Activated T-cell treated with anti-CD3 and anti-CD28 coated beads, Interleukin-2, amount 50 U/mL, for 4 hours (primary cell): ENCODE results near the gene CD300LB. TPM values are rescaled to one million over a fixed set of nuclear protein-coding genes. Genes with fewer than 3 reads are reported as not detected.
"Not testable (repeated sequence)": the region's sequence is repeated elsewhere in the genome, so short reads cannot be mapped to it uniquely, and the experiment has no call there.

ENCODE experiments used
- ATAC-seq, 2 donors: fragments of 200-7000 bp; cut with Tn5 transposase; one replicate each; pipeline ENCODE4 v1.10.0; 2021
- DNase-seq: peaks from one replicate; pipeline ENCODE4 v3.0.0-alpha.2; 2020
- H3K27me3 Mint-ChIP-seq: one replicate; pipeline ENCODE4 v1.8.0; 2021; ENCODE audit warnings: low read depth, mixed read lengths
- H3K36me3 Mint-ChIP-seq: one replicate; pipeline ENCODE4 v1.8.0; 2022; ENCODE audit warnings: mixed read lengths; ENCODE audit not compliant: insufficient read depth
- H3K4me1 Mint-ChIP-seq: one replicate; pipeline ENCODE4 v1.8.0; 2021; ENCODE audit warnings: low read depth, mixed read lengths
- H3K4me3 Mint-ChIP-seq: one replicate; pipeline ENCODE4 v1.8.0; 2021; ENCODE audit warnings: mild to moderate bottlenecking, moderate library complexity, mixed read lengths
- H3K9me3 Mint-ChIP-seq: one replicate; pipeline ENCODE4 v1.8.0; 2021; ENCODE audit warnings: mixed read lengths
- total RNA-seq, 3 donors: library from RNA; stranded (reverse); gene quantifications; one replicate each; pipeline ENCODE4 v1.2.1, GENCODE V29; 2021

CD300LB gene
- total RNA-seq: not detected

DNA sequence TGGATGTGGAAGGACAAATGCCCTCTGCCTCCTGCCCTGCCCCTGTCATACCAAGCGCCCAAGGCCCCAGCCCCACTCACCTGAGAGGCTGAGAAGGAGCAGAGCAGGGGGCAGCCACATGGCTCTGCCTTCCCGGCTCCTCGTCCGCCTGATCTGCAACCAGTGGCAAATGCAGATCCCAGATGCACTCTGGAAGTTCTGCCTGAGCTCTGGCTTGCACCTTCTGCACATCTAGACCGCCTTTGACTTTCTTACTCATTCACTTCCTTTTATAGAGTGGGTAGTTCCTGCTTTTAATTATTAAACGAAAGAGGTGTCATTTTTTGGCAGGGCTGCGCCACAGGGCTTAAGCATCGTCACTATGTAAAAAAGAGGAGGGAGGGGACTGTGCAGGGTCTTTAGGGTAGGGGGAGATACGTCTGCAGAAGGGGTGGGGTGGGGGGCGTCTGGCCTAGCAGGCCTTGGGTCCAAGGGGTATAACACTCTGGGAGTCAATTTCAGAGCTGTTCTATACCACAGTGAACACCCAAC, at the start of gene CD300LB:
Gene CD300LB (minus strand): TSS at position 245 of the 531 bp plus-strand sequence. CDS start 125 bp downstream, at position 120.
- H3K9me3 Mint-ChIP-seq: no peaks in the 10 kb centered on the region
- peaks cover 38% of the 10 kb centered on the region for H3K27me3 Mint-ChIP-seq
- H3K36me3 Mint-ChIP-seq: no peaks in the 10 kb centered on the region
- ATAC-seq (no peak), DNase-seq (no peak)
- H3K4me1 Mint-ChIP-seq: peaks cover 5% of the 10 kb centered on the region
- peak within 1 kb of the TSS; percentile 67 for H3K4me3 Mint-ChIP-seq

DNA sequence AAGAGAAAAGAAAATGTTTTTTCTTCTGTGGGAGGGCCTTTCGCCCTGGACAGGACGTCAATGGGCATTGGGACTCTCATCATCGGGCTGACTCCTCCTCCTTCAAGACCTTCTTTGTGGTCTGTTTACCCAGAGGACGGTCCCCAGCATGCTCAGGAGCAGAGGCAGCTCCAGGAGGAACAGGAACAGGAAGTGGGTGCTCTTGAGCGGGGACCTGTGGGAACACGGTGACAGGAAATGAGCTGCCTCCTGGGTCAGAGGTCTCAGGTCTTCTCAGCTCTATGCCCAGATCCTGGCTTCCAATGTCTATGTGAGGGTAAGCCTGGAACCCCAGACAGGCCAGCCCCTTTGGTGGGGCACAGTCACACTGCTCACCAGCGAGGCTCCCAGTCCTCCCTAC, 48.6 kb upstream of the CD300LB start:
- no peaks in the 10 kb centered on the region for H3K36me3 Mint-ChIP-seq

DNA sequence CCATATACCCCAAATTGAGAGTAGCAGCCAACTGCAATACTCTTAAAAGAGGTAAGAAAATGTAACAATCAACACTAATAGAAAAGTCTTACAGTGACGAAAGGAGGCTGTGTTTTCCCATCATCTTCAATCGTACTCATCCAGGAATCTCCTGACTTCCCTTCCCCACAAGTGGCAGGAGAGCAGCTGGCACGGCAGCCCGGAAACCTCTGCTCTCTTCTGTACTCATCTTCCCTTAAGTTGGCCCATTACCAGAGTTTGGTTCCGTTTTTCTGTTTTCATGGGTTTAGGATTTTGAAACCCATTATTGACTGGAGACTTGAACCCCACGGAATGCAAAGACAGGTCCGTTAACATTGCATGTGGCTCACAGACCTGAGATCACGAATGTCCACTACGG, 47.7 kb upstream of the CD300LB start:
- Mint-ChIP-seq H3K9me3 (no peaks in the 10 kb centered on the region), H3K36me3 (no peaks in the 10 kb centered on the region), H3K27me3 (peaks cover 4% of the 10 kb centered on the region), H3K4me3 (no peak overlapping the region), H3K4me1 (peaks cover 10% of the 10 kb centered on the region)
- DNase-seq (no peak), ATAC-seq (no peak)

More for the DNA sequence above, 48.6 kb upstream of the CD300LB start:
- H3K4me1 Mint-ChIP-seq: peaks cover 10% of the 10 kb centered on the region
- H3K4me3 Mint-ChIP-seq: no peak overlapping the region
- H3K27me3 Mint-ChIP-seq: no peaks in the 10 kb centered on the region
- ATAC-seq (peak in 1 of 2 donors; percentile 41), DNase-seq (no peak)
- no peaks in the 10 kb centered on the region for H3K9me3 Mint-ChIP-seq

DNA sequence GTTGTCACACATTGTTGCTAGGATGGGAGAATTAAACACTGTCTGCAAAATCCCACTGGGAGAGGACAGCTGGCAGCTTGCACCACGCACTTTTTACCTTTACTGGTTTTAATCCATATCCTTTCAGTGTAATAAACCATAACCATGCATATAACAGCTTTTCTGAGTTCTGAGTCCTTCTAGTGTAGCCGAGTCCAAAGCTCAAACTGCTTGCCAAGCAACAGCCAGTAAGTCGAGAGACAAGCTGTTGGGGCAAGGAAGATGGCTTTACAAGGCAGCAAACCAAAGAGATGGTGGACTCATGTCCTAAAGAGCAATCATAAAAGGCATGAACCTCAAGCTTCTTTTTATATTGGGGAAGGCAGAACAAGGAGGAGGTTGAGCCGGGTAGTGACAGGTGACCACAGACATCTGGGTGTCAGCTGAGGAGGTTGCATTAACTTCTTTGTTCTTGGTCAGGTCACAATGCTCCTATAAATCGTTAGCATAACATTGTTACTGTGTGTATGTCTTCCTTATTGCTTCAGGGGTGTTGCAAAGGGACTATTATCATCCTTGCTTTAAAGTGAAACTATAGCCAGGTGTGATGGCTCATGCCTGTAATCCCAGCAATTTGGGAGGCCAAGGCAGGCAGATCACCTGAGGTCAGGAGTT, 43.3 kb upstream of the CD300LB start:
- no peaks in the 10 kb centered on the region for H3K9me3 Mint-ChIP-seq
- peaks cover 4% of the 10 kb centered on the region for H3K4me1 Mint-ChIP-seq
- DNase-seq (no peak), ATAC-seq (no peak)
- peaks cover 14% of the 10 kb centered on the region for H3K27me3 Mint-ChIP-seq
- H3K36me3 Mint-ChIP-seq: no peaks in the 10 kb centered on the region
- H3K4me3 Mint-ChIP-seq: no peak overlapping the region

DNA sequence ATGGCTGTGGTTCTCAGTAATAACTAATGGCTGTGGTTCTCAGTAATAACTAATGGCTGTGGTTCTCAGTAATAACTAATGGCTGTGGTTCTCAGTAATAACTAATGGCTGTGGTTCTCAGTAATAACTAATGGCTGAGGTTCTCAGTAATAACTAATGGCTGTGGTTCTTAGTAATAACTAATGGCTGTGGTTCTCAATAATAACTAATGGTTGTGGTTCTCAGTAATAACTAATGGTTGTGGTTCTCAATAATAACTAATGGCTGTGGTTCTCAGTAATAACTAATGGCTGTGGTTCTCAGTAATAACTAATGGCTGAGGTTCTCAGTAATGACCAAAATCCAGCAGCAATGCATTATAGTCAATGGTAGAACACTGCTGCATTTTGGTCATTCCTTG, 42.4 kb upstream of the CD300LB start:
- DNase-seq, H3K9me3 Mint-ChIP-seq, H3K36me3 Mint-ChIP-seq, H3K4me3 Mint-ChIP-seq, ATAC-seq, H3K4me1 Mint-ChIP-seq: not testable (repeated sequence)
- H3K27me3 Mint-ChIP-seq: peaks cover 23% of the 10 kb centered on the region

- Mint-ChIP-seq H3K9me3 (no peaks in the 10 kb centered on the region), H3K36me3 (no peaks in the 10 kb centered on the region), H3K4me3 (no peak overlapping the region), H3K27me3 (peaks cover 27% of the 10 kb centered on the region), H3K4me1 (no peaks in the 10 kb centered on the region)
- DNase-seq (no peak), ATAC-seq (no peak)
Measured at GRCh38 chr17:74573169-74573568, 41.9 kb upstream of the CD300LB start.

DNA sequence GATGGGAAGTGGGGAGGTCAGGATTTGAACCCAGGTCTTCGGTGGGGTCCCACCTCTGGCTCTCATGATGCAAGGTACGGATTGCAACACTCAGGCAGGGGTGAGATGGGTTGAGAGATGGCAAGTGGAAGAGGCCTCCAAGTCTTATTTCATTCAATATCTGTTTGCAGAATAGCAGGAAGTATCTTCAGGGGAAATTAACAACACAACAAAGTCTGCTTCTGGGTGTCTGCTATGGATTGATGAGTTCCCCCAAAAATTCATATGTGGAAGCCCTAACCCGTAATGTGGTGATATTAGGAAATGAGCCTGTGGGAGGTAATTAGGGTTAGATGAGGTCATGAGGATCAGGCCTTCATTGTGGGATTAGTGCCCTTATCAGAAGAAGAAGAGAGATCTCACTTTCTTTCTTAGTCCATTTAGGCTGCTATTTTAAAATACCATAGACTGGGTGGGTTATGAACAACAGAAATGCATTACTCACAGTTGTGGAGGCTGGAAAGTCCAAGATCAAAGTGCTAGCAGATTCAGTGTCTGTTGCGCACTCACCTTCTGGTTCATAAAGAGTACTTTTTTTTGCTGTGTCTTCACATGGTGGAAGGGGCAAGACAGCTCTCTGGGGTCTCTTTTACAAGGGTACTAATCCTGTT, 40.5 kb upstream of the CD300LB start:
- DNase-seq (no peak), ATAC-seq (no peak)
- Mint-ChIP-seq H3K27me3 (peaks cover 36% of the 10 kb centered on the region), H3K9me3 (no peaks in the 10 kb centered on the region), H3K4me1 (no peaks in the 10 kb centered on the region), H3K36me3 (no peaks in the 10 kb centered on the region), H3K4me3 (no peak overlapping the region)

DNA sequence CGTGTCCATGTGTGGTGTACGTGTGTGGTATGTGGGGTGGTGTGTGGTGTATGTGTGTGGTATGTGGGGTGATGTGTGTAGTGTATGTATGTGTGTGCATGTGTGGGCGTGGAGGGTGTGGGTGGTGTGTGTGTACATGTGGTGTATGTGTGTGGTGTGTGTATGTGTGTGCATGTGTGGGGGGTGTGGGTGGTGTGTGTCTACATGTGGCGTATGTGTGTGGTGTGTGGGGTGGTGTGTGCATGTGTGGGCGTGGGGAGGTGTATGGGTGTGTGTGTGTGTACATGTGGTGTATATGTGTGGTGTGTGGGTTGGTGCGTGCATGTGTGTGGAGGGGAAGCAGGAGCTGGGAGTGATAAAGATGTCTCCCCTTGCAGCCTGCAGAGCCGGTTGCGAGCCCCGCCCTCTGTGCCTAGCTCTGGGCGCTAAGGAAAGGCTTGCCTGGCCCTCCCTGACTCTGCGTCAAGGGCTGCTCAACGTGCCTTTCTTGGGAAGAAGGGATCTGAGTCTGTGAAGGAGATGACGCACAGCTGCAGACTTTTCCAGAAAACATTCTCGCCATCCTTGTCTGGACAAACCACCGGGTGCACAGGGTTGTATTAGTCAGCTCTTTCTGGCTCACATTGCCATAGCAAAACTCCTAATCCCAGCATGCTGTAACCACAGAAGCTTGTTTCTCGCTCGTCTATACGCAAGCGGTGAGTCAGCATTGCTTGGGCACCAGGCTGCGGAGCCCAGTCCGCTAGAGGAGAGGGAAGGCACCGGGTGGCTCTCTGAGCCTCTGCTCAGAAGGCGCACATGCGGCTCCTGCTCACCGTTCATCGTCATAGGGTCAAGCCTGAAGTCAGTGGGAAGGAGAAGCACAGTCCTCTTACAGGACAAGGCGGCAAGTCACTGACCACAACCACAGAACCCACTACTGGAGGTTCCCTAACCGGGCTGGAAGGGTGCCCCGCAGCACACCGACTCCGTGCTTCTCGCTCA, 38.0 kb upstream of the CD300LB start:
- peaks cover 45% of the 10 kb centered on the region for H3K27me3 Mint-ChIP-seq
- peak; percentile 60 to 72 for ATAC-seq
- DNase-seq: no peak
- H3K4me3 Mint-ChIP-seq: no peak overlapping the region
- no peaks in the 10 kb centered on the region for H3K9me3 Mint-ChIP-seq
- H3K4me1 Mint-ChIP-seq: no peaks in the 10 kb centered on the region
- H3K36me3 Mint-ChIP-seq: no peaks in the 10 kb centered on the region

GRCh38 chr17:74568106-74568873, 37.0 kb upstream of the CD300LB start:
- Mint-ChIP-seq H3K4me3 (no peak overlapping the region), H3K9me3 (no peaks in the 10 kb centered on the region), H3K36me3 (no peaks in the 10 kb centered on the region), H3K4me1 (no peaks in the 10 kb centered on the region), H3K27me3 (peaks cover 52% of the 10 kb centered on the region)
- ATAC-seq: no peak
- DNase-seq: no peak

DNA sequence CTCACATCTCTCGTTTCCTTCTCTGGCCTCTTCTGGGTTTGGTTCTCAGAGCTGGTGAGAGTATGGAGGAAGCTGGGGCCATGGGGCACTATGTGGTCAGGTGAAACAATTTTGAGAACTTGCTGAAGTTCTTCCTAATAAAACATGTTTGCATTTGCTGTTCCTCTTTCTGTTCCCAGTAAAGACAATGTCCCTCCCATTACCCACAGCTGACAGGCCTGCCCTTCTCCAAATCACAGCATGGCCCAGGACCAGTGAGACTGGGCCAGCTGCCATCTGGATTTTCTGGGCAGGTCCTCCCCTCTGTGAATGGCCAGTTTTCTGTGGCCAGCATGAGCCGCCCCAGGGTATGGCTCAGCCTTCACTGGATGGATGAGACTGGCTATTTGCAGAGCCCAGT, 36.1 kb upstream of the CD300LB start, which contains the start of gene CD300H:
Gene CD300H (minus strand): TSS at position 113 of the 400 bp plus-strand sequence.
- H3K9me3 Mint-ChIP-seq: no peaks in the 10 kb centered on the region
- H3K27me3 Mint-ChIP-seq: peaks cover 52% of the 10 kb centered on the region
- no peaks in the 10 kb centered on the region for H3K36me3 Mint-ChIP-seq
- ATAC-seq (no peak), DNase-seq (no peak)
- no peak within 1 kb of the TSS for H3K4me3 Mint-ChIP-seq
- H3K4me1 Mint-ChIP-seq: no peaks in the 10 kb centered on the region

DNA sequence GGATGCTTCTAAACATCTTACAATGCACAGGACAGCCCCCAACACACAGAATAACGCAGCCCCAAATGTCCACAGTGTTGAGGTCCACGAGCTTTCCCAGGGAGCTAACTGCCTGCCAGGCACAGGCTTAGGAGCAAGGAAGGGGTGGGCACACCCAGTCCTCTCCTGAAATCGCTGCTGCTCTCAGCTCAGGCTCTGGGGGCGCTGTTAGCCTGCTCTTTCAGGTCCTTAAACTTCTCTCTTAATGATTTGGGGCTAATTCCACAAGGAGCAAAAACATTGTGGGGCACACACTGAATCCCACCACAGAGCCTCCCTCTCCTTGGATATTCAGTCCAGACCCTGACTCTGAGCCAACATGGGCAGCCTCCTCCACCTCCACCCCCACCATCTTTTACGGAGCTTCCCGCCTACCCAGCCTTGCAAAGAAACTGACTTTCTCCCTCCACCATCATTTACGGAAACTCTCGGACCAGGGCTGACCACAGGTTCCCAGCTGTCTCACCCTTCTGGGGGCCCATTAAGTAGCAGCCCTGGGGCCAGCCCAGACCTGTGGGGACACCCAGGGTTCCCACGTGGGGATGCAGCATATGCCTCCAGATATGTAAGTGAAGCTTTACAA, 35.0 kb upstream of the CD300LB start:
- no peak overlapping the region for H3K4me3 Mint-ChIP-seq
- peaks cover 52% of the 10 kb centered on the region for H3K27me3 Mint-ChIP-seq
- peak in 1 of 2 donors; percentile 43 for ATAC-seq
- H3K36me3 Mint-ChIP-seq: no peaks in the 10 kb centered on the region
- H3K9me3 Mint-ChIP-seq: no peaks in the 10 kb centered on the region
- H3K4me1 Mint-ChIP-seq: no peaks in the 10 kb centered on the region
- DNase-seq: no peak

GRCh38 chr17:74565126-74565525, 33.9 kb upstream of the CD300LB start:
- H3K4me1 Mint-ChIP-seq: no peaks in the 10 kb centered on the region
- H3K36me3 Mint-ChIP-seq: no peaks in the 10 kb centered on the region
- H3K9me3 Mint-ChIP-seq: no peaks in the 10 kb centered on the region
- no peak for ATAC-seq
- H3K4me3 Mint-ChIP-seq: no peak overlapping the region
- no peak for DNase-seq
- H3K27me3 Mint-ChIP-seq: peaks cover 46% of the 10 kb centered on the region

DNA sequence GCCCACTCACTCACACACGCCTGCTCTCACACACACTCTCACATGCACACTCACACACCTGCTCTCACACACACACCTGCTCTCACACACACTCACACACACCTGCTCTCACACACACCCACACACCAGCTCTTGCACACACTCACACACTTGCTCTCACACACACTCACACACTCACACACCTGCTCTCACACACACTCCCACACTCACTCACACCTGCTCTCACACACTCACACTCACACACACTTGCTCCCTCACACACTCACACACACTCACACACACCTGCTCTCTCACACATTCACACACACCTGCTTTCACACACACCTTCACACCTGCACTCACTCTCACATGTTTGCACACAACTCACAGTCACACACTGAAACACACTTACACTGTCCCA, 32.1 kb upstream of the CD300LB start:
- Mint-ChIP-seq H3K4me1 (peaks cover 9% of the 10 kb centered on the region), H3K36me3 (no peaks in the 10 kb centered on the region), H3K9me3 (no peaks in the 10 kb centered on the region), H3K4me3 (no peak overlapping the region), H3K27me3 (peaks cover 31% of the 10 kb centered on the region)
- no peak for ATAC-seq
- DNase-seq: no peak
